22Rv1 (cell line): ENCODE data around the gene NPHP4.

Experiments used
- CTCF ChIP-seq: fragments of 450-650 bp; IDR thresholded peaks from 2 replicates; pipeline ENCODE4 v1.5.1; 2017; ENCODE audit warnings: mild to moderate bottlenecking
- ZFX ChIP-seq: fragments of 450-650 bp; IDR thresholded peaks from 2 replicates; pipeline ENCODE4 v1.6.1; 2017; ENCODE audit warnings: antibody characterized with exemption, borderline replicate concordance

GRCh38 chr1:5877683-5878530 lies 114.3 kb downstream of the NPHP4 start:
- TF ChIP-seq CTCF = no peak
- no peak for TF ChIP-seq ZFX
